ENCODE results near the gene HMHB1. TPM values are rescaled to one million over a fixed set of nuclear protein-coding genes. Genes with fewer than 3 reads are reported as not detected.

HMHB1 gene
- total RNA-seq, 6 donors from 2014 or later: not detected

GRCh38 chr5:143842920-143843319 lies 31.0 kb downstream of the HMHB1 start:
- ATAC-seq (ENCODE audit: low FRiP score in 2 of 2) (no peak), DNase-seq (no peak)
- Histone ChIP-seq H3K4me3 (no peak overlapping the region), H3K27me3 (no peaks in the 10 kb centered on the region), H3K36me3 (no peaks in the 10 kb centered on the region), H3K4me1 (no peaks in the 10 kb centered on the region), H3K27ac (no peak overlapping the region), H3K9me3 (no peaks in the 10 kb centered on the region)
- TF ChIP-seq EP300 (IDR thresholded peaks at IDR 0.05): no peak
- TF ChIP-seq CTCF (IDR thresholded peaks at IDR 0.05): no peak
- TF ChIP-seq POLR2A (IDR thresholded peaks at IDR 0.05): no peak
- no peak for TF ChIP-seq POLR2AphosphoS5 (IDR thresholded peaks at IDR 0.05)
- WGBS, 2 donors: 92 to 94% methylated on average over 2 of the region's 2 CpGs

GRCh38 chr5:143843461-143843860 lies 31.5 kb downstream of the HMHB1 start:
- no peak for DNase-seq
- H3K4me1 ChIP-seq: no peaks in the 10 kb centered on the region
- H3K9me3 ChIP-seq: no peaks in the 10 kb centered on the region
- H3K4me3 ChIP-seq: no peak overlapping the region
- no peaks in the 10 kb centered on the region for H3K36me3 ChIP-seq
- TF ChIP-seq EP300 (IDR thresholded peaks at IDR 0.05): no peak
- no peak for TF ChIP-seq POLR2AphosphoS5 (IDR thresholded peaks at IDR 0.05)
- TF ChIP-seq POLR2A (IDR thresholded peaks at IDR 0.05): no peak
- no peak for TF ChIP-seq CTCF (IDR thresholded peaks at IDR 0.05)
- no peak overlapping the region for H3K27ac ChIP-seq
- no peaks in the 10 kb centered on the region for H3K27me3 ChIP-seq
- WGBS, 2 donors: 76 to 77% methylated on average over 2 of the region's 2 CpGs
- no peak for ATAC-seq (ENCODE audit: low FRiP score in 2 of 2)

GRCh38 chr5:143850050-143850683 lies 38.2 kb downstream of the HMHB1 start:
- Histone ChIP-seq H3K27me3 (no peaks in the 10 kb centered on the region), H3K9me3 (no peaks in the 10 kb centered on the region), H3K4me1 (no peaks in the 10 kb centered on the region), H3K27ac (no peak overlapping the region), H3K36me3 (no peaks in the 10 kb centered on the region), H3K4me3 (no peak overlapping the region)
- ATAC-seq (ENCODE audit: low FRiP score in 2 of 2) (peak in 1 of 2 donors; percentile 31), DNase-seq (no peak)
- no peak for TF ChIP-seq CTCF (IDR thresholded peaks at IDR 0.05)
- TF ChIP-seq POLR2AphosphoS5 (IDR thresholded peaks at IDR 0.05): no peak
- no peak for TF ChIP-seq POLR2A (IDR thresholded peaks at IDR 0.05)
- TF ChIP-seq EP300 (IDR thresholded peaks at IDR 0.05): no peak
- WGBS, 2 donors: 44 to 45% methylated on average over 3 of the region's 3 CpGs

GRCh38 chr5:143851383-143851782 lies 39.4 kb downstream of the HMHB1 start:
- DNase-seq: no peak
- no peak for ATAC-seq (ENCODE audit: low FRiP score in 2 of 2)
- no peaks in the 10 kb centered on the region for H3K4me1 ChIP-seq
- H3K27me3 ChIP-seq: no peaks in the 10 kb centered on the region
- no peak overlapping the region for H3K4me3 ChIP-seq
- TF ChIP-seq POLR2A (IDR thresholded peaks at IDR 0.05) (no peak), CTCF (IDR thresholded peaks at IDR 0.05) (no peak), POLR2AphosphoS5 (IDR thresholded peaks at IDR 0.05) (no peak), EP300 (IDR thresholded peaks at IDR 0.05) (no peak)
- H3K36me3 ChIP-seq: no peaks in the 10 kb centered on the region
- no peaks in the 10 kb centered on the region for H3K9me3 ChIP-seq
- H3K27ac ChIP-seq: no peak overlapping the region

- 78 to 95% methylated on average over 1 of the region's 1 CpG for WGBS, 2 donors
- no peak for ATAC-seq (ENCODE audit: low FRiP score in 2 of 2)
- no peaks in the 10 kb centered on the region for H3K36me3 ChIP-seq
- no peak for TF ChIP-seq EP300 (IDR thresholded peaks at IDR 0.05)
- no peak for TF ChIP-seq POLR2A (IDR thresholded peaks at IDR 0.05)
- no peak for TF ChIP-seq CTCF (IDR thresholded peaks at IDR 0.05)
- no peak for TF ChIP-seq POLR2AphosphoS5 (IDR thresholded peaks at IDR 0.05)
- H3K9me3 ChIP-seq: no peaks in the 10 kb centered on the region
- H3K27ac ChIP-seq: no peak overlapping the region
- H3K27me3 ChIP-seq: no peaks in the 10 kb centered on the region
- no peak for DNase-seq
- H3K4me1 ChIP-seq: no peaks in the 10 kb centered on the region
- no peak overlapping the region for H3K4me3 ChIP-seq
Observed at GRCh38 chr5:143860211-143860610, 48.2 kb downstream of the HMHB1 start.

All from upper lobe of left lung (tissue), 6 donors.